ENCODE data around the gene RIMBP2.

- no peak for TF ChIP-seq CTCF (IDR thresholded peaks at IDR 0.05)
- no peak for TF ChIP-seq EP300 (IDR thresholded peaks at IDR 0.05)
- TF ChIP-seq POLR2A (IDR thresholded peaks at IDR 0.05) = no peak
Measured at GRCh38 chr12:130488358-130488710, 227.8 kb downstream of the RIMBP2 start.
